GM15510 (cell line): ENCODE data around the gene DUSP11.

Source experiments
- POLR2A ChIP-seq: IDR thresholded peaks from 3 replicates; pipeline ENCODE4 v1.6.1; 2011; ENCODE audit warnings: borderline replicate concordance; ENCODE audit not compliant: insufficient read length; ENCODE audit errors: extremely low read depth

Gene DUSP11

GRCh38 chr2:73776869-73777519 is 2.9 kb downstream of the DUSP11 start:
- TF ChIP-seq POLR2A: no peak

GRCh38 chr2:73776381-73776780 is 3.5 kb downstream of the DUSP11 start:
- TF ChIP-seq POLR2A: no peak

DNA sequence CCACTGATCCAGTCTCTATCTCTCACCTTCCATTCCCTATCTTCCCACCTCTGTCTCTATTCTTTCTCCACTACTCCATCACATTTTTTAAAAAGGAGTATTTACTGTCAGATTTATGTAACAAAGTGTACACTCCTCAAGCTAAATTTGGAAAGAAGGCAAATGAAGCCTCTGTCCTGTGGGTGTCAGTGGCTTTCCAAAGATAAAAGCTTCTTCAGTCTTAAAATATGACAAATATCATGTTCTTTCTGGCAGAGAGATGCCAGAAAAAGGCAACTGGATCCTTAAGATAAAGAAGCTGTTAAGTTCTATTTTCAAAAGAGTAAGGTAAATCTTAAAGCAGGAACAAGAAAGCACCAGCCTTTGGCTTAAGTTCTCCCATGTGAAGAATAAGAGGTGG is 7.1 kb downstream of the DUSP11 start:
- no peak for TF ChIP-seq POLR2A

- no peak for TF ChIP-seq POLR2A
Measured at GRCh38 chr2:73770725-73771124, 9.2 kb downstream of the DUSP11 start.

DNA sequence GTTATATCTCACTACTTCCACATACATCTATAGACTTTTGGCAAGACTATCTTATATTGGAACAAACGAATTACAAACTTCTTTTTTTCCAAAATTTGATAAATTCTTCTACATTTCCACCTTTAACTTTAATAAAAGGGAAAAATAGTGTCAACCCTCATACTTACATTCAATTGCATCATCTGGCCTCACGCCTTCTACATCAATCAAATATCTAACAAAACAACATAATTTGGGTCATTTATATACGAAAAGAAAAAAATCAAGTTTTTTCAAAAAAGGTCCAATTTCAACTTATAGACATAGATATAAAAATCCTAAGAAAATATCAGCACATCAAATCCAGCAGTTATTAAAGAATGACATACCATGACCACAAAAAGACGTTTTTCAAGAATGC is 12.9 kb downstream of the DUSP11 start:
- no peak for TF ChIP-seq POLR2A

- no peak for TF ChIP-seq POLR2A
Measured at GRCh38 chr2:73766349-73766748, 13.6 kb downstream of the DUSP11 start.

DNA sequence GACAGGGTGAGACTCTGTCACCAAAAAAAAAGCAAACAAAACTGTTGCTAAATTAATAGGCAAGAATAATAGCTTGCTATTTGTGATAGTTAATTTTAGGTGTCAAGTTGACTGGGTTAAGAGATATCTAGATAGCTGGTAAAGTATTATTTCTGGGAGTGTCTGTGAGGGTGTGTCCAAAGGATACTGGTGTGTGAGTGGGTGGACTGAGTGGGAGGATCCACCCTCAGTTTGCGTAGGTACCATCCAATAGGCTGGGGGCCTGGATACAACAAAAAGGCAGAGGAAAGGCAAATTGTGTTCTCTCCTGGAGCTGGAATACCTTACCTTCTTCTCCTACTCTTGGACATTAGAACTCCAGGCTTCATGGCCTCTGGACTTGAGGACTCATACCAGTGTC is 15.0 kb downstream of the DUSP11 start:
- TF ChIP-seq POLR2A: no peak

- no peak for TF ChIP-seq POLR2A
Measured at GRCh38 chr2:73762571-73762970, 17.3 kb downstream of the DUSP11 start.

DNA sequence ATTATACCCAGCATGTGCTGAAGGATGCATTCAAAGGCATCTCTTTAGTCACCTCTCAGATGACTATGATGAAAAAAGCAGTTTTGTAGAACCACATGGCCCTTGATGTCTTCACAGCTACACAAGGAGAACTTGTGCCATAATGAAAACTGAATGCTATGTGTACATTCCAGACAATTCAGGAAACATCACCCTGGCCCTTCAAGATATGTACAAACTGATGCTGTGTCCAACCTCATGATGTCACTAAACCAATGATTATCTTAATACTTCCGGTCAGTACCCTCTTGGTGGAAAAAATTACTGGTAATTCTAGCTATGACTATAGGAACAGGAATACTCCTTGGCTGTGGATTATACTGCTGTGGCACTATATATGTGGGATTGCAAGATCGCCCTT is 20.0 kb downstream of the DUSP11 start:
- TF ChIP-seq POLR2A: no peak

DNA sequence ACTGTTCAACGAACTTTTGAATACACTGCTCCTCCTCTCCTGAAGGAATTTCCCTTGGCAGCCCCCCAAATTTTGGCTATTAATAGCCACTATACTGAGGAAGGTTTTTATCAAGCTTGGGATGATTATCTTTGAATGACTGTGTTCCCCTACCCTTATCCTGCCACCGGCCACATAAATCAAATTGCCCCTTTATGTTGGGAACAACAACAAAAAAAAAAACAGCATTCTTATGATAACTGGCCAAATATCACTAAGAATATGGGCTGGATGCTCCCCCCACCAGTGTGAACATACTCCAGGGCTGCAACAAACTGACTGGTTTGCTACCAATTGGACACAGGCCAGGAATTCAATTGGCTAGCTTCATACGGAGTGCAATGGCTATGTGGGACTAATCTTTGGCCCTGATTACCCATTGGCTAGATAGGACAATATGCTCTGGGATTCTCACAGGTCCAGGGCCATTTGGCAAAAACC is 20.6 kb downstream of the DUSP11 start:
- no peak for TF ChIP-seq POLR2A

GRCh38 chr2:73749314-73749713 is 30.6 kb downstream of the DUSP11 start:
- no peak for TF ChIP-seq POLR2A

DNA sequence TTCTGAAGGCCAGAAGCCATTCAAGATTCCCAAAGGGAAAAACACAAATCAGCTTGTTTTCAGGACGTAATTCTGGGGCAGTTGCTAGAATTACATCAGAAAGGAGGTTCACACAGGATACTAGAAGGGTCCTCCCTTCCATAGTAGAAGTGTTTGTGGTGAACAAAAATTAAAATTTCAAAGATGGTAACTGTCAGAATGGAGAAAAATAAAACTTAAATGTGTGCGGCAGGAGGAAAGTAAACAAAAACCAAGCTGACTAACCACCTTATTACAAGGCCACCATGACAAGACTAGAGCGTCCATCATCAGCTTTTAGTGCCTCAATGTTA is 33.1 kb downstream of the DUSP11 start:
- no peak for TF ChIP-seq POLR2A

- TF ChIP-seq POLR2A: no peak
Measured at GRCh38 chr2:73746015-73746876, 33.7 kb downstream of the DUSP11 start.

DNA sequence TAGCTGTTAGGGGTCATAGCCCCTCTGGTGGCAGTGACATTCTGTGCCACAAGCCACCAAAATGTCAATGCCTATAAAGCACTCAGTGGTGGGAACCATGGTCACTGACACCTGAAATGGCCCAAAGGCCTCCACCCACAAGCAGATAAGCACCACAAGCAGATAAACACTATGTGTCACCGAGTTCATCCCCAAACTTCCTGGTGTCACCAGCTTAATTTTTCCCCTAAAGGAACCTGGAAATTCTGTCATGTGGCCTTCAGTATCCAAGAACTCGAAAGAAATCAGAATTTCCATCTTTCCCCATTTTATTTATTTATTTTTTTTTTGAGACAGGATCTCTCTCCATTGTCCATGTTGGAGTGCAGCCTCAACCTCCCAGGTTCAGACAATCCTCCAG is 39.1 kb downstream of the DUSP11 start:
- TF ChIP-seq POLR2A: no peak

GRCh38 chr2:73739101-73739500 is 40.8 kb downstream of the DUSP11 start:
- TF ChIP-seq POLR2A: no peak
